K562 (cell line): ENCODE data around the gene CUTA. TPM values are rescaled to one million over a fixed set of nuclear protein-coding genes. Genes with fewer than 3 reads are reported as not detected.

ENCODE experiments used
- ATAC-seq: fragments of 200-7000 bp; cut with Tn5 transposase; 3 replicates; pipeline ENCODE4 v1.9.1; 2020; ENCODE audit warnings: moderate library complexity
- BruUV-seq: library from RNA; stranded (reverse); fragments of 400-500 nt; replicated peaks from 2 replicates; lab custom pipeline; 2021; lab: Mats Ljungman, UMichigan
- CTCF ChIA-PET: fragments of 300-600 bp; formaldehyde crosslinking; extraction: SDS; loops from one replicate; lab custom pipeline; 2021; ENCODE audit warnings: low intra/inter-chr PET ratio; lab: Yijun Ruan, JAX
- POLR2A ChIA-PET: fragments of 300-600, 350-650 bp; sonication (Branson Sonifier 250); formaldehyde crosslinking; extraction: SDS; loops from one replicate; lab custom pipeline; 2021; ENCODE audit warnings: antibody characterized with exemption, inconsistent platforms; lab: Yijun Ruan, JAX
- DNase-seq, 4 experiments: peaks; one replicate each; pipeline versions ENCODE4 v3.0.0 to v3.0.0-alpha.2; 2011 to 2018; ENCODE audit warnings: low spot score in 3 of 4, mixed read lengths in 3 of 4; ENCODE audit errors: extremely low read depth in 1 of 4
- FAIRE-seq: peaks from 2 replicates; lab custom pipeline; 2011; peaks lifted over from hg19 to GRCh38; lab: Jason Lieb, UNC
- H2AFZ ChIP-seq: 2 replicates; pipeline ENCODE4 v1.6.0; 2011; ENCODE audit warnings: low read depth, low read length, control low read depth, inconsistent platforms
- H3K27ac ChIP-seq: fragments of 200-600 bp; 3 replicates; pipeline ENCODE4 v1.8.0; 2011; ENCODE audit warnings: low read depth, mild to moderate bottlenecking, control low read depth, inconsistent platforms, low read length, moderate library complexity, mixed read lengths; ENCODE audit errors: extremely low read depth
- H3K27me3 ChIP-seq, 2 experiments: fragments of 300-600 bp in 1 of 2; 2 replicates in 1 of 2; 3 replicates in 1 of 2; pipeline versions ENCODE4 v1.6.0 to v1.8.0; 2011; ENCODE audit warnings: inconsistent platforms in 2 of 2, low read length in 2 of 2, mild to moderate bottlenecking in 1 of 2, mixed read lengths in 1 of 2, moderate library complexity in 1 of 2; ENCODE audit not compliant: control insufficient read depth in 2 of 2, insufficient read depth in 2 of 2
- H3K36me3 ChIP-seq: fragments of 300-600 bp; 3 replicates; pipeline ENCODE4 v1.8.0; 2011; ENCODE audit warnings: mild to moderate bottlenecking, low read length, inconsistent platforms; ENCODE audit not compliant: control insufficient read depth, insufficient read depth
- H3K4me1 ChIP-seq, 2 experiments: fragments of 200-600 bp in 1 of 2; replicated peaks in 1 of 2; 2 replicates in 1 of 2; 3 replicates in 1 of 2; pipeline versions ENCODE4 v1.5.1 to v1.8.0; 2011; ENCODE audit warnings: inconsistent platforms in 2 of 2, low read length in 2 of 2, mild to moderate bottlenecking in 1 of 2, mixed read lengths in 1 of 2, moderate library complexity in 1 of 2; ENCODE audit not compliant: control insufficient read depth in 2 of 2, insufficient read depth in 2 of 2
- H3K4me2 ChIP-seq: 2 replicates; pipeline ENCODE4 v1.6.1; 2011; ENCODE audit warnings: low read length, control low read depth, inconsistent platforms, mixed read lengths; ENCODE audit not compliant: insufficient read depth
- H3K4me3 ChIP-seq: fragments of 200-600 bp; sonication (generic), shearing (Covaris generic); 2 replicates; pipeline ENCODE4 v1.5.1; 2016; ENCODE audit warnings: control low read depth, inconsistent platforms
- H3K79me2 ChIP-seq: fragments of 200-600 bp; 3 replicates; pipeline ENCODE4 v1.8.0; 2011; ENCODE audit warnings: low read length, inconsistent platforms; ENCODE audit not compliant: control insufficient read depth, insufficient read depth
- H3K9ac ChIP-seq, 2 experiments: 2 replicates each; pipeline versions ENCODE4 v1.6.0 to v1.6.1; 2011; ENCODE audit warnings: low read depth in 2 of 2, low read length in 2 of 2, control low read depth in 1 of 2, inconsistent platforms in 1 of 2, mild to moderate bottlenecking in 1 of 2, mixed read lengths in 1 of 2; ENCODE audit not compliant: insufficient read depth in 1 of 2
- H3K9me1 ChIP-seq: one replicate; pipeline ENCODE4 v1.6.0; 2011; ENCODE audit warnings: inconsistent platforms, mild to moderate bottlenecking, low read length, moderate library complexity; ENCODE audit not compliant: control insufficient read depth, insufficient read depth
- H3K9me3 ChIP-seq: replicated peaks from 2 replicates; pipeline ENCODE4 v1.5.1; 2011; ENCODE audit warnings: low read depth, low read length, inconsistent platforms; ENCODE audit not compliant: control insufficient read depth, insufficient read depth
- H4K20me1 ChIP-seq: replicated peaks from 2 replicates; pipeline ENCODE4 v1.6.1; 2011; ENCODE audit warnings: low read length, inconsistent platforms, mixed read lengths; ENCODE audit not compliant: control insufficient read depth, insufficient read depth
- ATF7 ChIP-seq: fragments of 450-650 bp; IDR thresholded peaks from 2 replicates; pipeline ENCODE4 v1.7.1; 2014; ENCODE audit warnings: mild to moderate bottlenecking, moderate library complexity
- BHLHE40 ChIP-seq: IDR thresholded peaks from 2 replicates; pipeline ENCODE4 v1.6.1; 2011; ENCODE audit warnings: low read length, improper control_type of control experiment
- CCNT2 ChIP-seq: IDR thresholded peaks from 2 replicates; pipeline ENCODE4 v1.6.1; 2011; ENCODE audit warnings: borderline replicate concordance, low read depth, mild to moderate bottlenecking, moderate library complexity, mixed read lengths, low read length; ENCODE audit not compliant: insufficient read length; ENCODE audit errors: extremely low read depth
- COPS2 ChIP-seq: fragments of 450-650 bp; conservative IDR thresholded peaks from 2 replicates; pipeline ENCODE4 v1.6.1; 2016; ENCODE audit warnings: mild to moderate bottlenecking, moderate library complexity
- E2F6 ChIP-seq, 2 experiments: IDR thresholded peaks; 2 replicates each; pipeline ENCODE4 v1.6.1; 2011; ENCODE audit warnings: borderline replicate concordance in 1 of 2, control low read depth in 1 of 2, low read depth in 1 of 2, low read length in 1 of 2, mild to moderate bottlenecking in 1 of 2, mixed read lengths in 1 of 2, moderate library complexity in 1 of 2; ENCODE audit not compliant: insufficient read depth in 1 of 2, insufficient read length in 1 of 2, poor library complexity in 1 of 2, severe bottlenecking in 1 of 2; ENCODE audit errors: extremely low read depth in 1 of 2
- ELK1 ChIP-seq: sonication (generic); formaldehyde crosslinking; IDR thresholded peaks from 2 replicates; pipeline ENCODE4 v1.8.1; 2022; ENCODE audit warnings: missing genetic modification reagents
- KDM4B ChIP-seq, 2 experiments: fragments of 450-650 bp in 1 of 2; sonication (generic) in 1 of 2; IDR thresholded peaks; 2 replicates each; pipeline ENCODE4 v1.6.1; 2016 to 2017; ENCODE audit warnings: borderline replicate concordance in 2 of 2, antibody characterized with exemption in 1 of 2, low read depth in 1 of 2, mild to moderate bottlenecking in 1 of 2
- NONO ChIP-seq, 2 experiments: fragments of 200-400 bp in 1 of 2; fragments of 450-650 bp in 1 of 2; formaldehyde crosslinking in 1 of 2; IDR thresholded peaks; 2 replicates each; pipeline ENCODE4 v1.6.1; 2017; ENCODE audit warnings: low read depth in 2 of 2, mild to moderate bottlenecking in 2 of 2, moderate library complexity in 2 of 2, low read length in 1 of 2
- PHB ChIP-seq: fragments of 250-450 bp; sonication (Bioruptor Pico); IDR thresholded peaks from 2 replicates; pipeline ENCODE4 v1.5.0; 2021
- PHF8 ChIP-seq: fragments of 200-600 bp; sonication (generic); IDR thresholded peaks from 2 replicates; pipeline ENCODE4 v1.6.1; 2012; ENCODE audit warnings: mixed run types, mild to moderate bottlenecking, inconsistent platforms, low read length, moderate library complexity, borderline replicate concordance
- POLR2B ChIP-seq: fragments of 450-650 bp; IDR thresholded peaks from 2 replicates; pipeline ENCODE4 v1.6.1; 2018; ENCODE audit warnings: low read depth; ENCODE audit not compliant: partially characterized antibody
- PTTG1 ChIP-seq: fragments of 450-650 bp; IDR thresholded peaks from 2 replicates; pipeline ENCODE4 v1.6.1; 2016; ENCODE audit warnings: low read depth, mild to moderate bottlenecking, missing genetic modification characterization, missing compliant biosample characterization
- SRSF9 ChIP-seq: fragments of 200-400 bp; formaldehyde crosslinking; IDR thresholded peaks from 2 replicates; pipeline ENCODE4 v1.6.1; 2017; ENCODE audit warnings: low read depth, low read length, borderline replicate concordance
- USF1 ChIP-seq: sonication (generic); formaldehyde crosslinking; IDR thresholded peaks from 2 replicates; pipeline ENCODE4 v1.9.0; 2022; ENCODE audit warnings: mild to moderate bottlenecking, missing genetic modification reagents
- ZNF398 ChIP-seq: fragments of 250-450 bp; sonication (Bioruptor Pico); IDR thresholded peaks from 2 replicates; pipeline ENCODE4 v1.8.0; 2021; ENCODE audit warnings: moderate library complexity, mild to moderate bottlenecking, inconsistent platforms
- WGBS: fragments of 100-300 bp; shearing (Covaris generic); methylation state at CpG from one replicate; pipeline ENCODE4 v1.1.6; 2016; ENCODE audit warnings: low coverage, mixed read lengths; ENCODE audit not compliant: insufficient coverage; ENCODE audit errors: missing lambda C conversion rate; 5-methylcytosine and 5-hydroxymethylcytosine counted together
- in situ Hi-C: fragments of 300-500 bp; cut with MboI; formaldehyde crosslinking; loops from 4 replicates; pipeline ENCODE4 v1.15.0; 2018; ENCODE audit warnings: inconsistent platforms, mixed read lengths
- intact Hi-C: fragments of 100-400 bp; cut with micrococcal nuclease; formaldehyde crosslinking; loops from 2 replicates; pipeline ENCODE4 v1.14.2; 2022
- polyA plus RNA-seq, 8 experiments: library from polyadenylated mRNA; depleted of rRNA in 4 of 8; stranded (reverse) in 5 of 8; unstranded in 3 of 8; fragments of >200 nt; fragmentation: Nextera tagmentation in 2 of 8; fragmentation: Illumina TruSeq in 1 of 8; extraction: Ambion mirVana in 2 of 8; extraction: Trizol in 1 of 8; gene quantifications; 2 replicates each; pipeline versions ENCODE4 v1.2.1 to v1.2.3, GENCODE V29; 2011 to 2014; ENCODE audit warnings: inconsistent platforms in 1 of 8, missing spikeins in 1 of 8
- total RNA-seq, 7 experiments: library from RNA; depleted of rRNA in 6 of 7; stranded (reverse); fragments of >200 nt in 6 of 7; fragmentation: Illumina TruSeq in 2 of 7; extraction: Trizol in 2 of 7; gene quantifications; 2 replicates each; pipeline versions ENCODE4 v1.2.1 to v1.2.3, GENCODE V29; 2011 to 2021; ENCODE audit warnings: low replicate concordance in 1 of 7

Gene CUTA
- total and polyA plus RNA-seq, 9 of the 15 experiments (the other 6 are each of a cell fraction or from before 2014, with no cell fraction given): 166 to 682 (median 310) TPM

- 0% methylated on average over 12 of the region's 79 CpGs for WGBS
- H3K27me3 ChIP-seq: no peaks in the 10 kb centered on the region
- H3K36me3 ChIP-seq: no peaks in the 10 kb centered on the region
- no peak for FAIRE-seq
- peak overlapping the region; percentile 77 for H3K27ac ChIP-seq
- peaks cover 51% of the 10 kb centered on the region for H3K79me2 ChIP-seq
- ChIA-PET POLR2A (no interaction called here), CTCF (interaction anchor here (0.7 kb wide), 1 partner anchor 607 kb away, joined by 4 read pairs; no protein-coding TSS in a partner anchor)
- H3K9me3 ChIP-seq: no peaks in the 10 kb centered on the region
- peak overlapping the region; percentile 81 for H3K4me2 ChIP-seq
- intact Hi-C loops (loop anchor here (5.0 to 10.0 kb wide), 4 partner anchors 53 to 303 kb away; partner anchors contain the start of genes BAK1 and RGL2), in situ Hi-C loops (no loop called here)
- no peak for ATAC-seq
- DNase-seq: peak; percentile 81 to 99 (median 96)
- H3K4me1 ChIP-seq: peaks cover 54 to 57% of the 10 kb centered on the region in 2 experiments
- H3K9ac ChIP-seq: peak overlapping the region; percentile 51 to 91; a peak in 3 of 4 replicates
- H3K9me1 ChIP-seq: no peaks in the 10 kb centered on the region
- no peaks in the 10 kb centered on the region; the same call in 1 of the 2 replicates for H4K20me1 ChIP-seq
- BruUV-seq: no TSS peak
- H2AFZ ChIP-seq: peak overlapping the region; percentile 80
- H3K4me3 ChIP-seq: peak overlapping the region; percentile 49
- no peak for TF ChIP-seq NONO (IDR thresholded peaks at IDR 0.05; ENCODE audit: low read depth in 2 of 2, low read length in 1 of 2)
- peak; percentile 64; the same call in 1 of the 2 replicates for TF ChIP-seq PHF8
- TF ChIP-seq E2F6 (IDR thresholded peaks at IDR 0.05; ENCODE audit: borderline replicate concordance in 1 of 2, extremely low read depth in 1 of 2, insufficient read depth in 1 of 2, insufficient read length in 1 of 2, low read depth in 1 of 2, low read length in 1 of 2, poor library complexity in 1 of 2, severe bottlenecking in 1 of 2): peak in 1 of 2 experiments; percentile 55
- no peak for TF ChIP-seq ELK1 (CRISPR knock-in tag)
- TF ChIP-seq POLR2B: no peak
- 0 out of 2 replicates have a peak, but pooled peaks have one; percentile 49 for TF ChIP-seq PHB
- peak; percentile 73 for TF ChIP-seq BHLHE40
- TF ChIP-seq ATF7: 0 out of 2 replicates have a peak, but pooled peaks have one; percentile 13
- TF ChIP-seq SRSF9: no peak
- peak in 1 of 2 experiments; percentile 51; a peak in 1 of 4 replicates for TF ChIP-seq KDM4B (IDR thresholded peaks at IDR 0.05; ENCODE audit: borderline replicate concordance in 2 of 2, low read depth in 1 of 2)
- no peak for TF ChIP-seq ZNF398 (CRISPR knock-in tag)
- TF ChIP-seq USF1 (CRISPR knock-in tag): peak; percentile 47
- no peak for TF ChIP-seq PTTG1 (tag)
- peak; percentile 68 for TF ChIP-seq CCNT2
- no peak for TF ChIP-seq COPS2
These were observed 9.8 kb upstream of the CUTA start for GRCh38 chr6:33427585-33428223.
